Measurements from ENCODE around the gene KIAA1755.

The KIAA1755 gene

DNA sequence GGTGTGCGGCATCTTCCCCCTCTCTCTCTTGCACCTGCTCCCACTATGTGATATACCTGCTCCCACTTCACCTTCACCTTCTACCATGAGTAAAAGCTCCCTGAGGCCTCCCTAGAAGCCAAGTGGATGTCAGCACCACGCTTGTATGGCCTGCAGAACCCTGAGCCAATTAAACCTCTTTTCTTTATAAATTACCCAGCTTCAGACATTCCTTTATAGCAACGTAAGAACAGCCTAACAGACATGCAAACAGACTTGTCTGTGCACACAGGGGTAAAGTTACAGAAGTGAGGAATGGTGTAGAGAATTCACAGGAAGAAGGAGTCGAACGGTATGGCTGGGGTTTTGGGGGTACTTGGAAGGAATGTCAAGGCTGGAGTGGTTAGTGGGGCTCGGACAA lies 80.7 kb downstream of the KIAA1755 start:
- DNase-seq = no peak

DNA sequence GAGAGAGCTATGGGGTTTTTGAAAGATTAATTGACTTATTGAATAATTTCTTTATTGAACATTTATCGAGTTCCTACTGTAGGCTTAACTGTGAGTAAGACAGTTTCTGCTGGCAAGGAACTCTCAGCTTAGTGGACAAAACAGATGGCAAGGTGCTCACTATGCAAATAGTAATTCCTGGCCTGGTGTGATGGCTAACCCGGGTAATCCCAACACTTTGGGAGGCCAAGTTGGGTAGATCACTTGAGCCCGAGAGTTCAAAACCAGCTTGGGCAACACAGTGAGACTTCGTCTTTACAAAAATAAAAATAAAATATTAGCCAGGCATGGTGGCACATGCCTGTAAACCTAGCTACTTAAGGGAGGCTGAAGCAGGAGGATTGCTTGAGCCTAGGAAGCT lies 82.0 kb downstream of the KIAA1755 start:
- no peak for DNase-seq

DNA sequence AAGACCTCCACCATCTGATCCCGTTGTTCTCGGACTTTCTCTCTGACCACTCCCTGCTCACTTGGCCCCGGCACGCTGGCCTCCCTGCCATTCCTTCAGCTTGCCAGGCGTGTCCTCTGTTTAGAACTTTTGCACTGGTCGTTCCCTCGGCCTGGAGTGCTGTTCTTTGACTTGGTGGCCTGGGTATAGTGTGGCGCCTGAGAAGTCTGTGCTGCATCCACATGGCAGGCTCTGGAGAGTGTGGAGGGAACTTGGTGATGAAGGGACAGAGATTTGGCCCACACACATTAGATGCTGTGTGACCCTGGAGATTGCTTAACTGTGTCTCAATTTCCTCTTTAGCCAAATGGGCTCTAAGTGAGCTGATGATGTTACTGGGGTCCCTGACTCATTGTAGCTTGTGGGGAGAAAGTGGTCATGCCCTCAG lies 82.5 kb downstream of the KIAA1755 start:
- DNase-seq = no peak

DNA sequence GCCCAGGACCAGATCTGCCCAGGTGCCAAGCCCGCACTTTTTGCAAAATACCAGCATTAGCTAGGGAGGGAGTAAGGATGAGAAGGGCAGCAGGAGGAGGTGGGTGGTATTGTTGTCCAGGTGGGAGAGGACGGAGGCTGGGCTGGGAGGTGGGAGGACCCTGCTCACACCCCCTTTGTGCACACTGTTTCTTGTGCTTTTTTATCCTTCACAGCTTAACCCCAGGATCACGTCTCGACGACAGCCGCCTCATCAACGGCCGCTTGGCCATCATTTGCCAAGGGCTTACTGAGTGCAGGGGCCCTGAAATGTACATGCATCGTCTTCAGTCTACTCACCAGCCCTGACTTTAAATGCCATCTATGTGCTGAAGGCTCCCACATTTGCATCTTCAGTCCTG lies 83.3 kb downstream of the KIAA1755 start:
- DNase-seq = no peak

DNA sequence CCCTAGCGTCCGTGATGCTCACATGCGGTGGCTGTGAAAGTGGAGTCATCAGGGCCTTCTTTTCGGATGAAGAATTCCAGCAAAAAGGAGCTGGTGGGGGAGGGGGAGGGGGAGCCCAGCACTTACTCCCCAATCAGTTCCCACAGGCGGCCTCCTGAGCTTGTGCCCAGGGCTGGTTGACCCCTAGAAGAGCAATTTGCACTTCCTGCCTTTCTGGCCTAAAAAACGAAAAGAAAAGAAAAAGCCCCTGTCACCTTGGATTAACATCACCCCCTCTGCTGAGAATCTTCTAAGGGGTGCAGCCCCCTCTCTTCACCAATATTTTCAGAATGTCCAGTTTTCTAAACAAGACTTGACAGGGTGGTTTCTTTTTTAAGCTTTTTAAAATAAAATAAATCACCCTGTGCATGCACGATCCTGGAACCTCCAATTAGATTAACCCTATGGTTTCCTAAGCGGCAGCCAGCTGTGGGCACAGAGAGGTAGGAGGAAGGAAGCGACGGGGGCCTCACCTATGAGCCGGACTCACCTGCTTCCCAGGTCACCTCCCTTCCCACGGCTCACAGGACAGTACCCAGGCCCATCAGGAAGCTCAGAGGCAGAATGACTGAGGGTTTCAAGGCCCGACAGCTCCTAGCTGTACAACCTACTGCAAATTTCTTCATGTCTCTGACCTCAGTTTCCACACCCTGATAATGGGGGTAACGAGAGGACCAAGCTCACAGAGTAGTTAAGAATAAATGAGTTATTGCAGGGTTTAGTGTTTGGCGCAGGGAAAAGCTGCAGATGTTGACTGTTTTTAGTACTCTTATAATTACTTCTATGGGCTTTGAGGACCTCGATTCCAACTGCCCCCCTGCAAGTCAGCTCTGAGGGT lies 85.0 kb downstream of the KIAA1755 start:
- DNase-seq = no peak

DNA sequence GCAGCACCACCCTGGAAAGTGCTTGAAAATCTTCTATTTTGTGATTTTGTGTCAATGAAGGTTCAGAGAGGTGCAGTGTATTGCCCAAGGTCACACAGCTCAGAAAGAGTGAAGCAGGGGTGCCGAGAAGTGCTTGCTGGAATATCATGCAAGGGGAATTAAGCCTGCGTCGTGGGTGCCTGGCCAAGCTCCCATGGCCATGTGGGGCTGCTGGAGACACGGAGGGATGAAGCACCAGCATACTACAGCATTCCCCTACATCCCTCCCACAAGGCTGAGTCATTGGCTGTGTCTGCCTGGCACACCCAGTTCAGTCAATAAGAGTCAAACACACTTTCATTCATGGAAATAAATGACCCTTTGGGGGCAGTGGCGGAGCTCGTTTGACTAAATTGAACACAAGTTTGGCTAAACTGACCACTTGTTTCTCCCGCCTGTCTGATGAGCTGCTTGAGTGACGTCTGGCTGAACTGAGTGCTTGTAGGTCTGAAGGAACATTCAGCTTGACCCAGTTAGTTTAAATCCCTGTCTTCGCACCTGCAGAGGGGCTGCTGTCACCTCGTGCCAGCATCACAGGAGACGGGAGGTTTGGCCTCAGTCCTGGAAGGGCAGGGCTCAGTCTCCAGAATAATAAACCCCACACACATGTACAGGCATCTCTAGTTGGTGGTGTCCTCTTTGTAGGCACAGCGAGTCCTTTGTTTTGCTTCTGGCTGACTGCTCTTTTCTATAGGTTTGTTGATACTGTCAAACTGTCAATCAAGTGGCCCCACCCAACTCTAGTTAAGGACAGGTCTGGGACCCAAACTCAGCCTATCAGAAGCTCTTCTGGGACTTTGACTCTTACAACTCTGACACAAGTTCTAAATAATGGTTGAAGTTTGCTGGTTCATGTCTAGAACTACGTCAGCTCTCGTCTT lies 87.0 kb downstream of the KIAA1755 start:
- DNase-seq = no peak

DNA sequence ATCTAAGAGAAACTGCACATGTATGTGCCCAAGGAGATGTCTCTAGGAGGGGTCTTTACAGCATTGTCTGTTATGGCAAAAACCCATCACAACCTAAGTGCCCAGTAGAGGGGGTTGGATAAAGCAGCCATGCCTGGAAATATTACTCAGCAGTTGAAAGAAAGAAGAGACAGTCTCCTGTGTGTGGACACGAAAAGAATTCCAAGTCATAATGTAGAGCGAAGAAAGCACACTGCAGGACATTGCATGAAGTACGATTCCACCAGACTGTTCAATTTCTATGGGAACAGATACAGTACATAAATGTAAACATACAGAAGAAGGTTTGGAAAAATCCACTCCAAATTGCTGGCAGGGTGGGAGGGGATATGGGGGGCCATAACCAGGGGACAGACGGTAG lies 88.1 kb downstream of the KIAA1755 start:
- peak; percentile 17 for DNase-seq

DNA sequence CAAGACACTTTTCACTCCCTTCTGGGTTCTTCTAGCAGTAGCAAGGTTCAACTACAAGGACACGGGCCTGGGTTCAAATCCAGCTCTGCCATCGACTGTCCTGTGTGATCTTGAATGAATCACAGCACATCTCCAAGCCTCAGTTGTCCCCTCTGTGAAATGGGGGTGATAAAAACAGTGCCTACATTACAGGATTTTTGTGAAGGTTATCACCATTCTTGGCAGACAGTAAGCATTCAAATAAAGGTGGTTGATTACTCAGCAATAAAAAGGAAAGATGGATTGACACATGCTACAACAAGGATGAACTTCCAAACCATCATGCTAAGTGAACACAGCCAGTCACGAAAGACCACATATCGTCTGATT lies 88.9 kb downstream of the KIAA1755 start:
- DNase-seq = no peak

DNA sequence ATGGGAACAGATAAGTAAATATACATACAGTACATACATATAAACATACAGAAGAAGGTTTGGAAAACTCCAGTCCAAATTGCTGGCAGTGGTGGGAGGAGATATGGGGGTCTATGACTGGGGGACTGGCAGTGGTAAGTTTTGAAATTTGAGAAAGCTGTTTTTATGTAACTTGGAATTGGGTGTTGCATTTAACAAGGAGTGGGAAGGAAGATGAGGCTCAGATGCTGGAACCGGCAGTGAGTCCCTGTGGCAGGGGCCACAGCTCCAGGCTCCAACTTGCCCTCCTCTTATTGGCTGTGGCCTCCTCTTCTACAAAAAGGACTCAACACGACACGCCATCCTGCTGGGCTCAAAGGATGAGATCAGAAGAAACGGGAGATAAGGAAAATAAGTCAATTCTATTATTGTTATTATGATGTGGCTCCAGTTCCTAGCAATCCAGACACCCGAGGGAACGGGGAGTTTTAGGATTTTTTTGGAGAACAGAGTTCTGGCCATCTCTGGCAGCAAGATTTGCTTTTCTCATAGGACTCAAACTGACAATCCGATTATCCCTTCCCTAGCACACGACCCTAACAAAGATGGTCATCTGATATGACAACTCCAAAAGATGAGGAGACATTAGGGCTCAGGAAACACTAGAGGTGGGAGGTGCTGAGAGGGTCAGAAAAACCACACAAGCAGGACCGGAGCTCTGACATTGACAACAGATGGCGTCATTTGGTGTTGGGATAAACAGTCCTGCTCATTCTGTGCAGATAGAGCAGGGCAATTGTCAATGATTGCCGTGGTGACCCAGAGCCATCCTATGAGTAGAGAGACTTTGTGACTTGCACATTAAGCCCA lies 89.5 kb downstream of the KIAA1755 start:
- DNase-seq = no peak

DNA sequence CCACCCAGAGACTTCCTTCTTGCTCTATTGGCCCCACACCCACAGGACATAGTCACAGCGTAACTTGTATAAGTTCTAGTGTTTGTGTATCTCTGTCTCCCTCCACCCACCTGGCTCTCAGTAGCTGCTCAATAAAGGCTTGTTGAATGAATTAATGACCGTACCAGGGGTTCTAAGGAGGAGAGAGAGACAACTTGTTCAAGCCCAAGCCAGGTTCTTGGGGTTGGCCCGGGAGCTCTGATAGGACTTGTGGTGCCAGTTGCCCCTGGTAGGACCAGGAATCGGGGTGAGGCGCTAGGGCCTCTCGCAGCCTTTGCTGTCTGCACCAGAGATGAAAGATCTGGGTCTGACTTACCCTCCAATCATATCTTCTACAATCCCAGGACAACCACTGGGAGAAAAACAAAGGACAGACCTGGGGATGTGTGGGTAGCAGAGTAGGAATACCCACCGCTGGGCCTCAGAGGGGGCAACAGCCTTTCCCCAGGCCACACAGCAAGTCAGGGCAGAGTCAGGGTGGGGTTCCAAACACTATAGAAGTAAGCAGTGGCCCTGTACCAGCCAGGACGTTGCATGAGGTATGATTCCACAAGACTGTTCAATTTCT lies 90.2 kb downstream of the KIAA1755 start:
- DNase-seq = no peak

DNA sequence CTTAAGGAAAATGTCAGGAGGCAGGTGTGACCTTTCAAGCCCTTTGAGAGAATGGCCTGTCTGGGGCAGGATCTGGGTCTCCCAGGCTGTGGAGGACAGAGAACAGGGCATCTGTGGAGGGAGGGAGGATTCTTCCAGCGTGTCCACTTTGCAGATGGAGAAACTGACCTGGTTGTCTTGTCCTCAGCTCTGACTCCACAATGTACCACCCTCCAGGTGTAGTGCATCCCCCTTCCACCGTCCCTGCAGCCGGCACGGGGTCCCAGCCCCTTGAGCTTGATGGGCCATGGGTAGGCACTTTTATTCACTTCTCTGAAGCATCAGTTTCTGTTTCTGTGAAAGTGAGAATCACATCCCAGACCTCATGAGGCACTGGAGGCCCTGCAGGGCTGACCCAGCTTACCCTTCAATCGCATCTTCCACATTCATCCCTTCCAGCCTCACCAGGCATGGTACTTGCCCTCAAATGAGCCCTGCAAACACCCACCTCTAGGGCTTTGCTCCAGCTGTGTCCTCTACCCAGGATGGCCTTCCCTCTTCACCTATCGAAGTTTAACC lies 90.8 kb downstream of the KIAA1755 start:
- DNase-seq = no peak

DNA sequence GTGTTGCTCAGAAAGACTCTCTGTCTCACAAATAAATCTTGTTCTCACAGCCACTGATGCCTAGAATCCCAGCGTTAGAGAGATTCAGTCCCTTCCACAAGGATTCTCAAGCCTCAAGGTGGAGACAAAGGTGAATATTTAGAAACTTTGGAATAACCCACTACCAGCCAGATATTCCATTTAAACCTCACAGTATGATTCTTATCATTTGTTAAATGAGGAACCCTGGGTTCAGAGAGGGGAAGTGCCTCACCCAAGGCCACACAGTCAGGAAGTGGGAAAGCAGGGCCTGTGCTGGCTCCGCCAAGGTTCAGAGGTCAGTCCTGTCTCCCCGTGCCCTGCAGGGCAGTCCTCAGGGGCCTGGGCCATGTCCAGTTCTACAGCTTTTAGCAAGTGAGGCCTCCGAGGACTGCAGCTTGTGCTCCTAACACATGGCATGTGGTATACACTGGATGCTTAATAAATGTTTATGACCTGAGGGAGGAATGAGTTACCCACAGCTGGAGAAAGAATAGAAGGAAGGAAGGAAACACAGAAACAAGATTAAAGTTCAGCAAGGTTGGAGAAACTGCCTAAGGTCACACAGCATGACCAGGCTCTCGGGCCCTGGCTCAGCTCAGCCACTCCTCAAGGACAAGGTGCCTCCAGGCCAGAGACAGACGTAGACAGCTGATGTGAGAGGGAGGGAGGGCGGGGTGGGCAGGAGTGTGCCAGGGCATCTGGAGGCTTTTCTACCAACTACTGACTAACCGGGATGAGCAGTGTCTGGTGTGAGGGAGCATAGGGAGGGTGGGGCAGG lies 91.5 kb downstream of the KIAA1755 start:
- peak; percentile 48 for DNase-seq

DNA sequence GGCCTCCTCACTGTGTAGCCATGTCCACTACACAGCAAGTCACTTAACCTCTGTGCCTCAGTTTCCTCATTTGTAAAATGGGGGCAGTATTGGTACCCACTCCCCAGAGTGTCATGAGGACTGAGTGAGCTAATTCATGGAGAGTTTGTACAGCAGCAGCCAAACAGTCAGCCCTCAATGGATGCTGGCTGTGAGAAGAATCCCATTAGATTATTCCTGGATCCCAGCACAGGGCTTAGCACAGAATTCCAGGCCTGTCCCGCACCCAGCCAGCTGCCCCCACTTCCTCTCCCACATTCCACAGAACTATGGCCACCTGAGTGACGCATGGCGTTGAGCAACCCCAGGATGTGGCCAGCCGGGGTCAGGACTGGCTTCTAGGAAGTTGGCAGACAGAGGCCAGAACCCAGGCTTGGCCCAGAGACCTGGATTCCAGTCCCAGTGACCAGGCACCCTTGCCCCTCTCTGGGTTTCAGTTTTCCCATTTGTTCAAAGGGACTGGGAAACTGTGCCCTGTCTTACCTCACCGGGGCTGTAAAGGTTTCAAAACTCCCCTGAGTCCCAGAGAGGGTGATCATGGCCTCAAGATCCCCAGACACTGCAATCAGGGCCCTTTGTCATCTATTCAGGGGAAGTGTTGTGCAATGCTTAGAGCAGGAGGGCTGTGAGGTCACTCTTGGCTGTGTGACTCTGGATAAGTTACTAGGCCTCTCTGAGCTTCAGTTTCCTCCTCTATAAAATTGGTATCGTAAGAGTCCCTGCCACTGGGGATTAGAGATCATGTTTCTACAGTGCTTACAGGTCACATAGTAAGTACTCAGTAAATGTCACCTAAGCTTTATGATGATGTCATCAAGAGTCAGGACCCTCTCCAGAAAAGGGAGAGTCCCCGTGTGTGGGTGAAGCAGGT lies 92.4 kb downstream of the KIAA1755 start:
- DNase-seq = peak; percentile 52

DNA sequence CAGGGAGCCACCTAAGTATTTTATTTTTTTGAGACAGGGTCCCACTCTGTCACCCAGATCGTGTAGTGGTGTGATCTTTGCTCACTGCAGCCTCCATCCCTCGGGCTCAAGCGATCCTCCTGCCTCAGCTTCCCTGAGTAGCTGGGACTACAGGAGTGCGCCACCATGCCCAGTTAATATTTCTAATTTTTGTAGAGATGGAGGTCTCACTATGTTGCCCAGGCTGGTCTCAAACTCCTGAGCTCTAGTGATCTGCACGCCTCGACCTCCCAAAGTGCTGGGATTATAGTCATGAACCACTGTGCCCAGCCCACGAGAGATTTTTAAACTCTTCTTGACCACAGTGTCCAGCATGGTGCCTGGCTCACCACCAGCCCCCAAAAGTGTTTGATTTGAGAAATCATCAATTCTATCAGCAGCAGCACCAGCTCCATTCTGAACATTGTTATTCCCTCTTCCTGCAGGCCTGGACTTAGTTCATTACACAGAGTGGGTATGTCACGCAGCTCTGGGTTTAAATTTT lies 93.1 kb downstream of the KIAA1755 start:
- no peak for DNase-seq

DNA sequence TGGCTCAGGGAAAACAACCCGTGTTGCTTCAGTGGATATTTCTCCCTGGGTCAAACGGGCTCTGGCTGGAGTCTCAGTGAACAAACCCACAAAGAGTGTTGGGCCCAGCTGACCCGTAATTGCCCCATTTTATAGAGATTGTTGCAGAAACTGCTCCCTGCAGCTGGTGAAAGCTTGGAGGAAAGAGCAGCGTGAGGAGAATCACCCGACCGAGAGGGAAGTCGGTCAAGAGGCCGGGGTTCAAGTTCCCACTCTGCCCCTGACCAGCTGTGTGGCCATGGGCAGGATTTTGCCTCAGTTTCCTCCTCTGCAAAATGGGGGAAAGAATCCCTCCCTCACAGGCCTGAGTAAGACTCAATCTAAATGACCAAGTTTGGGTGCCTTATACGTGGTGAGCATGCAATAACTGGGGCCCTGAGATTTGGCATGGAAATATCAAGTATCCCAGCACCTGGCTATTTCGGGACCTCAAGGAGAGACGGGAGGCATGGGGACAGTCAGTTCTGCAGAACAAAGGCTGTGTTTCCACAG lies 93.8 kb downstream of the KIAA1755 start:
- no peak for DNase-seq

DNA sequence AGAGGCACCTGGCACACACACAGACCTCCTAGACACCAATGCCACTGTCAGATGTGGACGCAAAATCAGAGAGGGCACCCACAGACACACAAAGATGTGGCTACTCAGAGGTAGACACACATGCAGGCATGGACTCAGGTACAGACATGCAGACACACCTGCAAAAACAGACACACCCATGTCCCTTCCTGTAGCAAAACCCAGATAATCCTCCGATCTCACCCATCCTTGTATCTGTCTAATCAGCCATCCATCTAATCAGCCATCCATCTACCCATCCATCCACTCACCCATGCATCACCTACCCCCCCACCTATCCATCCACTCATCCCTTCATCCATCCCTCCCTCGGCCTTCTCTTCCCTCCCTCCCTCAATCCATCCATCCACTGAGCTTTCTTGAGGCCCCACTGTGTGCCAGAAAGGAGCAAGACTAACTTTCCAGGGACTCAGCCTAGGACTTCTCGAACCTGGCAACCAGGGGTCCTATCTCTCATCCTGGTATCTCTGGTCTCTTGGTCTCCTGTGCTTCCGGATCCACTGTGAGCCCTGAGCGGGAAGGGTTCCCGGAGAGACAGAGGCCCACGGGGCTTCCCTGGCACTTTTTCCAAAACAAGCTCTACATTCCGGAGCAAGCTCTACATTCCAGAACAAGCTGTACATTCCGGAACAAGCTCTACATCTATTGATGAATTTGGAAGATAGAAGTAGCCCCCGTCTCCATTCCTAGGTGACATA lies 94.4 kb downstream of the KIAA1755 start:
- DNase-seq = no peak

DNA sequence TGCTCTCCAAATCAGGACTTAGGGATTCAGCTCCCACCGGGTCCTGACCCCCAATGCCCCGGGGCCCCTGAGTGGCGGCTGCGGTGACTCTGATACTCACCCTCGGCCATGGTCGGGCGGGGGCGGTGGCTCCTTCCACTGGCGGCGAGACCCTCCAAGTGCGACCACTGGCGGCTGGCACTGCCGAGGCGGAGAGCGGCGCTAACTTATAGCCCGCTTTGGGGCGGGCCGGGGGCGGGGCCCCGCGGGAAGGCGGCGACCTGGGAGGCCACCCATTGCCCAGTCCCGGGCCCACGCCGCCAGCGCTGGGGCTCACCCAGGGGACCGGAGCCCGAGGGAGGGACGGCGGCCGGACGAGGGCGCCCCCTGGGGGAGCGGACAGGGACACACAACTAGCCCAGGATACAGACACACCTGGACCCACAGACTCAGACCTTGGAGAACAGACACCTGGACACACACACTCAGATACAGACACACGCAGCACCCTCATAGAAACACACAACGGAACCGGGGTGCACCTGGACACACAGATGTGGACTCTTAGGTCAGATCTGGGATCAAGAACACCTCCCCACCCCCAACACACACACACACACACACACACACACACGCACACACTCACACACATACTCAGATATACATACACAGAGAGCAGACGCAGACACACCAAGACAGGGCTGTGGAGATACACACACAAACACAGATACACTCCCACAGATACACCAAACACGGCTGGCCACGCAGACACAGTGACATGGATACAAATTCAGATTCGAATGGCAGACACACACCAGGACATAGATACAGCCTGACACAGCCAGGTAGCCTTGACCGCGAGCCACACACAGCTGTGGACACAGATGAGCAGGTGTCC lies 95.2 kb downstream of the KIAA1755 start, which contains the start of gene TGM2:
TSS of gene TGM2 (minus strand) at position 182 of the 877 bp plus-strand sequence. CDS start at position 110, 72 bp downstream.
- DNase-seq = peak; percentile 88

DNA sequence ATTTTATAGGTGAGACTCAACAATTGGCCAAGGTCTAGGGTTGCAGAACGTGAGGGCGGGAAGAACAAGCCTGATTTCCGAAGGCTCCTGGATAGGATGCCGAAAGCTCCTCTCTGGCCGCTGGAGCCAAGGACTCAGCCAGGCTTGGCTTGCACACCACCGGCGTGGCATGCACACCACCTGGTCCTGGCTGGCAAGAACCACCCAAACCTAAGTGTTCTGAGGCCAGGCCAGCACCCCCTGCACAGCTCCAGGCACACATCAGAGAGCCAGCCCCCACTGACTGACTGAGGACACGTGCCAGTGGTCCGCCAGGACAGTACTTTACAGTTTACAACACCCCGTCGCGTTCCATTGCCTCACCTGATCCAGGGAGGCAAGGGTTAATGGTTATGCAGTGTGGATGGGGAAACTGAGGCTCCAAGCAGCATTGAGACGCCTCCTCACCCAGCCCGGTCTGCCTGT lies 95.9 kb downstream of the KIAA1755 start:
- no peak for DNase-seq
